ENCODE data around the gene ZNF575.
A peak's percentile ranks its signal among the peaks of the same experiment; 100 is the strongest.

ZNF575 gene

GRCh38 chr19:43532962-43533545 lies at the start of gene ZNF575:
TSS of gene ZNF575 (plus strand) at chr19:43533188. CDS start at chr19:43534423, 1,235 bp downstream.
- DNase-seq (ENCODE audit: low read depth in 1 of 2, low spot score in 1 of 2) = peak; percentile 60 to 73

- DNase-seq (ENCODE audit: low read depth in 1 of 2, low spot score in 1 of 2) = no peak
Observed at GRCh38 chr19:43483281-43483680, 49.7 kb upstream of the ZNF575 start.

- DNase-seq (ENCODE audit: low read depth in 1 of 2, low spot score in 1 of 2) = no peak
Observed at GRCh38 chr19:43485951-43486350, 47.0 kb upstream of the ZNF575 start.

- no peak for DNase-seq (ENCODE audit: low read depth in 1 of 2, low spot score in 1 of 2)
Observed at GRCh38 chr19:43486412-43486811, 46.6 kb upstream of the ZNF575 start.

GRCh38 chr19:43488179-43488578 lies 44.8 kb upstream of the ZNF575 start:
- DNase-seq (ENCODE audit: low read depth in 1 of 2, low spot score in 1 of 2) = no peak

- no peak for DNase-seq (ENCODE audit: low read depth in 1 of 2, low spot score in 1 of 2)
Observed at GRCh38 chr19:43489310-43489709, 43.7 kb upstream of the ZNF575 start.

- DNase-seq (ENCODE audit: low read depth in 1 of 2, low spot score in 1 of 2) = no peak
Observed at GRCh38 chr19:43489979-43490599, 42.9 kb upstream of the ZNF575 start.

GRCh38 chr19:43490759-43491158 lies 42.2 kb upstream of the ZNF575 start:
- no peak for DNase-seq (ENCODE audit: low read depth in 1 of 2, low spot score in 1 of 2)

GRCh38 chr19:43495082-43495481 lies 37.9 kb upstream of the ZNF575 start:
- DNase-seq (ENCODE audit: low read depth in 1 of 2, low spot score in 1 of 2) = no peak

- no peak for DNase-seq (ENCODE audit: low read depth in 1 of 2, low spot score in 1 of 2)
Observed at GRCh38 chr19:43496960-43497359, 36.0 kb upstream of the ZNF575 start.

GRCh38 chr19:43498233-43498842 lies 34.6 kb upstream of the ZNF575 start:
- DNase-seq (ENCODE audit: low read depth in 1 of 2, low spot score in 1 of 2) = no peak

GRCh38 chr19:43499042-43499441 lies 33.9 kb upstream of the ZNF575 start:
- DNase-seq (ENCODE audit: low read depth in 1 of 2, low spot score in 1 of 2) = no peak

- DNase-seq (ENCODE audit: low read depth in 1 of 2, low spot score in 1 of 2) = no peak
Observed at GRCh38 chr19:43501661-43502418, 31.1 kb upstream of the ZNF575 start.

GRCh38 chr19:43502419-43502976 lies 30.5 kb upstream of the ZNF575 start:
- DNase-seq (ENCODE audit: low read depth in 1 of 2, low spot score in 1 of 2) = no peak

GRCh38 chr19:43503501-43504425 lies 29.2 kb upstream of the ZNF575 start:
- peak; percentile 98 for DNase-seq (ENCODE audit: low read depth in 1 of 2, low spot score in 1 of 2)

GRCh38 chr19:43504426-43505185 lies 28.4 kb upstream of the ZNF575 start, which contains the start of gene PHLDB3:
TSS of gene PHLDB3 (minus strand) at chr19:43504746. CDS start at chr19:43504118, 628 bp downstream.
- peak; percentile 19 to 38 for DNase-seq (ENCODE audit: low read depth in 1 of 2, low spot score in 1 of 2)

- DNase-seq (ENCODE audit: low read depth in 1 of 2, low spot score in 1 of 2) = no peak
Observed at GRCh38 chr19:43505186-43505456, 27.9 kb upstream of the ZNF575 start.

- DNase-seq (ENCODE audit: low read depth in 1 of 2, low spot score in 1 of 2) = no peak
Observed at GRCh38 chr19:43505941-43506340, 27.0 kb upstream of the ZNF575 start.

GRCh38 chr19:43506629-43507028 lies 26.4 kb upstream of the ZNF575 start:
- DNase-seq (ENCODE audit: low read depth in 1 of 2, low spot score in 1 of 2) = no peak

- DNase-seq (ENCODE audit: low read depth in 1 of 2, low spot score in 1 of 2) = no peak
Observed at GRCh38 chr19:43507880-43508279, 25.1 kb upstream of the ZNF575 start.
